Panc1 (cell line): ENCODE measurements around the gene SLC10A4.

Source experiments
- CTCF ChIP-seq: fragments of 450-650 bp; IDR thresholded peaks from 2 replicates; pipeline ENCODE4 v1.5.1; 2017; ENCODE audit warnings: mild to moderate bottlenecking
- POLR2AphosphoS5 ChIP-seq: IDR thresholded peaks from 2 replicates; pipeline ENCODE4 v1.6.1; 2012; ENCODE audit warnings: mild to moderate bottlenecking, low read depth, low read length, moderate library complexity
- SIN3A ChIP-seq: IDR thresholded peaks from 2 replicates; pipeline ENCODE4 v1.6.1; 2012; ENCODE audit warnings: low read depth, mild to moderate bottlenecking, low read length, moderate library complexity, borderline replicate concordance; ENCODE audit not compliant: insufficient read depth
- TF ChIP-seq, protein P1 (sequence below), 2 experiments: IDR thresholded peaks; 2 replicates each; pipeline ENCODE4 v1.6.1; 2011 to 2012; ENCODE audit warnings: low read depth in 2 of 2, control low read depth in 1 of 2, low read length in 1 of 2, mild to moderate bottlenecking in 1 of 2, moderate library complexity in 1 of 2; ENCODE audit not compliant: insufficient read depth in 1 of 2

DNA sequence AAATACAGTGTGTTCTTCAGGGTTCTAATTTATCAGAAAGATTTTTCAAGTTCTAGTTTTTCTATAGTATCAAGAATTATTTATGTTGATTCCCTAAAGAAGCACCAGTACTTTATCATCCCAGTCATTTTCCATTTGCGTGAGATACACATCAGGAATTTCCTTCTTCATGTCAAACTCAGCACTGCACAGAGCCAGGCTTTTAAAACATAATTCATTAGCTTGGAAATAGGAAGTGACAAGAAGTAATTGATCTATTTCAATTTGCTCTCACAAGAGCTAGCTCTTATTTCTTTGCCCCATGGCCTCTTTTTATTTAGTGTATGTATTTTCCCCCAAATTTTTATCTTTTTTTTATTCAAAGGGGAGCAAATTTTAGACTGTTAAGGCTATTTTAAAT is 13.0 kb upstream of the SLC10A4 start:
- TF ChIP-seq POLR2AphosphoS5: no peak
- TF ChIP-seq, protein P1, sequence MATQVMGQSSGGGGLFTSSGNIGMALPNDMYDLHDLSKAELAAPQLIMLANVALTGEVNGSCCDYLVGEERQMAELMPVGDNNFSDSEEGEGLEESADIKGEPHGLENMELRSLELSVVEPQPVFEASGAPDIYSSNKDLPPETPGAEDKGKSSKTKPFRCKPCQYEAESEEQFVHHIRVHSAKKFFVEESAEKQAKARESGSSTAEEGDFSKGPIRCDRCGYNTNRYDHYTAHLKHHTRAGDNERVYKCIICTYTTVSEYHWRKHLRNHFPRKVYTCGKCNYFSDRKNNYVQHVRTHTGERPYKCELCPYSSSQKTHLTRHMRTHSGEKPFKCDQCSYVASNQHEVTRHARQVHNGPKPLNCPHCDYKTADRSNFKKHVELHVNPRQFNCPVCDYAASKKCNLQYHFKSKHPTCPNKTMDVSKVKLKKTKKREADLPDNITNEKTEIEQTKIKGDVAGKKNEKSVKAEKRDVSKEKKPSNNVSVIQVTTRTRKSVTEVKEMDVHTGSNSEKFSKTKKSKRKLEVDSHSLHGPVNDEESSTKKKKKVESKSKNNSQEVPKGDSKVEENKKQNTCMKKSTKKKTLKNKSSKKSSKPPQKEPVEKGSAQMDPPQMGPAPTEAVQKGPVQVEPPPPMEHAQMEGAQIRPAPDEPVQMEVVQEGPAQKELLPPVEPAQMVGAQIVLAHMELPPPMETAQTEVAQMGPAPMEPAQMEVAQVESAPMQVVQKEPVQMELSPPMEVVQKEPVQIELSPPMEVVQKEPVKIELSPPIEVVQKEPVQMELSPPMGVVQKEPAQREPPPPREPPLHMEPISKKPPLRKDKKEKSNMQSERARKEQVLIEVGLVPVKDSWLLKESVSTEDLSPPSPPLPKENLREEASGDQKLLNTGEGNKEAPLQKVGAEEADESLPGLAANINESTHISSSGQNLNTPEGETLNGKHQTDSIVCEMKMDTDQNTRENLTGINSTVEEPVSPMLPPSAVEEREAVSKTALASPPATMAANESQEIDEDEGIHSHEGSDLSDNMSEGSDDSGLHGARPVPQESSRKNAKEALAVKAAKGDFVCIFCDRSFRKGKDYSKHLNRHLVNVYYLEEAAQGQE (IDR thresholded peaks at IDR 0.05; ENCODE audit: insufficient read depth in 1 of 2, low read depth in 2 of 2, low read length in 1 of 2): no peak
- TF ChIP-seq CTCF: no peak
- TF ChIP-seq SIN3A: no peak
